Measurements from ENCODE around the gene WBP1L. TPM values are rescaled to one million over a fixed set of nuclear protein-coding genes. Genes with fewer than 3 reads are reported as not detected.

WBP1L gene
- polyA plus RNA-seq, 3 donors, result 24.8 to 43.0 (median 38.3) TPM

- Histone ChIP-seq H3K4me3 (replicated peaks in 1 of 3; ENCODE audit: low read depth in 2 of 3, low read length in 3 of 3) (no peak overlapping the region), H3K4me2 (replicated peaks; ENCODE audit: extremely low read depth, low read length, poor library complexity, severe bottlenecking) (peak overlapping the region; percentile 6), H3K36me3 (replicated peaks in 1 of 2; ENCODE audit: control insufficient read depth in 1 of 2, insufficient read depth in 2 of 2, low read length in 2 of 2) (peaks cover 3 to 26% of the 10 kb centered on the region in 2 donors), H3K27ac (ENCODE audit: low read depth in 1 of 2, low read length in 2 of 2) (peak overlapping the region; percentile 20 to 69), H2AFZ (ENCODE audit: insufficient read depth, low read depth, low read length, poor library complexity, severe bottlenecking) (no peak overlapping the region), H3K4me1 (ENCODE audit: control insufficient read depth in 1 of 2, insufficient read depth in 2 of 2, low read length in 2 of 2) (peaks cover 55 to 60% of the 10 kb centered on the region in 2 donors), H3K79me2 (ENCODE audit: insufficient read depth, low read length) (peaks cover 95% of the 10 kb centered on the region), H3K27me3 (ENCODE audit: control insufficient read depth in 2 of 2, insufficient read depth in 2 of 2, low read length in 2 of 2) (no peaks in the 10 kb centered on the region), H3K9me3 (replicated peaks in 1 of 2; ENCODE audit: control insufficient read depth in 1 of 2, insufficient read depth in 1 of 2, low read length in 2 of 2) (no peaks in the 10 kb centered on the region), H3K9ac (ENCODE audit: insufficient read depth, low read length, poor library complexity, severe bottlenecking) (peak overlapping the region; percentile 2), H4K20me1 (ENCODE audit: insufficient read depth, low read length) (peaks cover 41% of the 10 kb centered on the region)
- 100% methylated on average over 9 of the region's 18 CpGs for WGBS (ENCODE audit: insufficient coverage)
- Mint-ChIP-seq H3K27me3 (ENCODE audit: low read depth in 3 of 3) (peaks cover 0 to 1% (median 0%) of the 10 kb centered on the region in 3 donors), H3K4me3 (peak overlapping the region; percentile 13 to 37), H3K9me3 (peaks cover 0 to 2% (median 0%) of the 10 kb centered on the region in 7 donors), H3K27ac (peak overlapping the region; percentile 85 to 95 (median 89)), H3K36me3 (peaks cover 25 to 47% of the 10 kb centered on the region in 2 donors), H3K4me1 (peaks cover 62% of the 10 kb centered on the region)
- no peak for DNase-seq
- intact Hi-C loops (cut with micrococcal nuclease), result no loop called here
- TF ChIP-seq CTCF (IDR thresholded peaks at IDR 0.05), result no peak
Observed at GRCh38 chr10:102782673-102783551, 39.2 kb downstream of the WBP1L start.

- peak overlapping the region; percentile 6 for H3K4me2 ChIP-seq (replicated peaks; ENCODE audit: extremely low read depth, low read length, poor library complexity, severe bottlenecking)
- H4K20me1 ChIP-seq (ENCODE audit: insufficient read depth, low read length), result peaks cover 34% of the 10 kb centered on the region
- H3K27me3 ChIP-seq (ENCODE audit: control insufficient read depth in 2 of 2, insufficient read depth in 2 of 2, low read length in 2 of 2), result no peaks in the 10 kb centered on the region
- TF ChIP-seq CTCF (IDR thresholded peaks at IDR 0.05), result no peak
- Mint-ChIP-seq H3K4me1 (peaks cover 62% of the 10 kb centered on the region), H3K9me3 (peaks cover 0 to 2% (median 0%) of the 10 kb centered on the region in 7 donors), H3K27me3 (ENCODE audit: low read depth in 3 of 3) (peaks cover 0 to 1% (median 0%) of the 10 kb centered on the region in 3 donors), H3K4me3 (peak overlapping the region; percentile 7 to 13), H3K27ac (peak overlapping the region; percentile 85 to 95 (median 89)), H3K36me3 (peaks cover 21 to 41% of the 10 kb centered on the region in 2 donors)
- peaks cover 94% of the 10 kb centered on the region for H3K79me2 ChIP-seq (ENCODE audit: insufficient read depth, low read length)
- H3K9ac ChIP-seq (ENCODE audit: insufficient read depth, low read length, poor library complexity, severe bottlenecking), result no peak overlapping the region
- peak; percentile 42 to 77 (median 62) for DNase-seq
- H3K27ac ChIP-seq (ENCODE audit: low read depth in 1 of 2, low read length in 2 of 2), result peak overlapping the region; percentile 20 to 69
- H3K4me3 ChIP-seq (replicated peaks in 1 of 3; ENCODE audit: low read depth in 2 of 3, low read length in 3 of 3), result no peak overlapping the region
- WGBS (ENCODE audit: insufficient coverage), result no CpG with 5 or more reads among the region's 1 CpG
- H3K36me3 ChIP-seq (replicated peaks in 1 of 2; ENCODE audit: control insufficient read depth in 1 of 2, insufficient read depth in 2 of 2, low read length in 2 of 2), result peaks cover 0 to 22% of the 10 kb centered on the region in 2 donors
- H3K9me3 ChIP-seq (replicated peaks in 1 of 2; ENCODE audit: control insufficient read depth in 1 of 2, insufficient read depth in 1 of 2, low read length in 2 of 2), result no peaks in the 10 kb centered on the region
- no peak overlapping the region for H2AFZ ChIP-seq (ENCODE audit: insufficient read depth, low read depth, low read length, poor library complexity, severe bottlenecking)
- intact Hi-C loops (cut with micrococcal nuclease), result no loop called here
- H3K4me1 ChIP-seq (ENCODE audit: control insufficient read depth in 1 of 2, insufficient read depth in 2 of 2, low read length in 2 of 2), result peaks cover 55 to 60% of the 10 kb centered on the region in 2 donors
Observed at GRCh38 chr10:102783568-102783967, 39.8 kb downstream of the WBP1L start.

Measured in CD14-positive monocyte (primary cell).